Transverse colon (tissue), 4 donors: ENCODE results near the gene PPP1R14B.

ENCODE experiments used
- CTCF ChIP-seq, 5 experiments: fragments of 200-600 bp in 3 of 5; fragments of 450-650 bp in 2 of 5; sonication (generic) in 3 of 5; IDR thresholded peaks; 1 replicate in 2 of 5; 2 replicates in 3 of 5; pipeline ENCODE4 v1.5.1; 2016 to 2017; ENCODE audit warnings: antibody characterized with exemption in 5 of 5, inconsistent platforms in 3 of 5, mild to moderate bottlenecking in 2 of 5, moderate library complexity in 1 of 5
- EP300 ChIP-seq: sonication (generic); formaldehyde crosslinking; IDR thresholded peaks from one replicate; pipeline ENCODE4 v1.6.1; 2017; ENCODE audit warnings: antibody characterized with exemption, low read depth
- POLR2A ChIP-seq: fragments of 450-650 bp; IDR thresholded peaks from one replicate; pipeline ENCODE4 v1.6.1; 2016; ENCODE audit warnings: antibody characterized with exemption, mild to moderate bottlenecking, moderate library complexity
- POLR2AphosphoS5 ChIP-seq, 3 donors: sonication (generic); formaldehyde crosslinking; IDR thresholded peaks; one replicate each; pipeline ENCODE4 v1.6.1; 2016; ENCODE audit warnings: antibody characterized with exemption in 3 of 3

- TF ChIP-seq CTCF (IDR thresholded peaks at IDR 0.05): no peak
- TF ChIP-seq POLR2AphosphoS5 (IDR thresholded peaks at IDR 0.05): no peak
- no peak for TF ChIP-seq EP300
- TF ChIP-seq POLR2A: no peak
Measured at GRCh38 chr11:64222651-64223000, 24.1 kb downstream of the PPP1R14B start.
